GM23248 (cell line): ENCODE measurements around the gene KIF18B.

Experiments used
- EZH2 ChIP-seq: fragments of 200-600 bp; sonication (generic); IDR thresholded peaks from 2 replicates; pipeline ENCODE4 v1.6.1; 2018; ENCODE audit warnings: antibody characterized with exemption, mild to moderate bottlenecking; ENCODE audit not compliant: insufficient read depth, poor library complexity, severe bottlenecking
- EZH2phosphoT487 ChIP-seq: fragments of 200-600 bp; sonication (generic); IDR thresholded peaks from 2 replicates; pipeline ENCODE4 v1.6.1; 2018; ENCODE audit warnings: antibody characterized with exemption, moderate library complexity, mild to moderate bottlenecking, low read depth; ENCODE audit not compliant: insufficient read depth

DNA sequence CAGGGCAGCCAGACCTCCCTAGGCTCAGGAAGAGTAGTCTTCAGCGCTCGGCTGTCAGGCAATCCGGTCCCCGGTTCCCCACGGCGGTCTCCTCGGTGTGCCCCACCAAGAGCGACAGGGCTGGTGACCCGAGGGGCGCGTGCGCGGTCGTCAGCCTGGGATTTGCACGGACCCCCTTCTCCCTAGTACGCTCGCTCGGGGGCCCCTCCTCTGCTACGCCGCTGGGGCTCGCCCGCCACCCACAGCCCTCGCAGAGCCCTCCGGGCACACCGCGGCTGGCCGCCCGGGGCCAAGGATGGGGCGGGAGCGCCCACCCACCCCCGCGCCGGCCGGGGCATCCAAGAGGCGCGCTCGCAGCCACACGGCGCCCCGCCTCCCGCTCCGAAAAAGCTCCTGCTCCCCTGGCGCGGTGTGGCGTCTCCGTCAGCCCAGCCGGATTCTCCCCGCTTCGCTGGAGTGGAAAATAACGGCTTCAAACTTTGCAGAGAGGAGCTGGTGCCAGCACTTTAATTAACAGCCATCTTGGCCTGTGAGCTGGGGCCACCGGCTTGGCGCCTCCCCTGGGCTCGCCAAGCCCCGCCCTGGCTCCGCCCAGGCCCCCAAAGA, 22.7 kb upstream of the KIF18B start:
- TF ChIP-seq EZH2phosphoT487 (no peak), EZH2 (no peak)
